CD4-positive, CD25-positive, alpha-beta regulatory T cell (primary cell): ENCODE results near the gene KPTN. TPM values are rescaled to one million over a fixed set of nuclear protein-coding genes. Genes with fewer than 3 reads are reported as not detected.

ENCODE experiments used
- ATAC-seq, 2 donors: fragments of 150-1000 bp; cut with Tn5 transposase; one replicate each; pipeline ENCODE4 v1.10.0; 2021; ENCODE audit warnings: low read depth in 2 of 2, moderate number of reproducible peaks in 2 of 2, moderate library complexity in 1 of 2
- DNase-seq, 3 donors: peaks; one replicate each; pipeline versions ENCODE4 v3.0.0 to v3.0.0-alpha.2; 2012 to 2022; ENCODE audit warnings: mixed read lengths in 1 of 3
- H3K27ac ChIP-seq: one replicate; pipeline ENCODE4 v1.7.0; 2013; ENCODE audit warnings: mild to moderate bottlenecking, low read length; ENCODE audit not compliant: insufficient read depth, poor library complexity, severe bottlenecking
- H3K27me3 ChIP-seq: one replicate; pipeline ENCODE4 v1.7.0; 2013; ENCODE audit warnings: low read length; ENCODE audit not compliant: control insufficient read depth, insufficient read depth
- H3K36me3 ChIP-seq: one replicate; pipeline ENCODE4 v1.7.0; 2013; ENCODE audit warnings: mild to moderate bottlenecking, low read length, moderate library complexity; ENCODE audit not compliant: control insufficient read depth, insufficient read depth
- H3K4me1 ChIP-seq: 2 replicates; pipeline ENCODE4 v1.7.0; 2013; ENCODE audit warnings: mild to moderate bottlenecking, low read length; ENCODE audit not compliant: insufficient read depth, control insufficient read depth, poor library complexity, severe bottlenecking
- H3K4me3 ChIP-seq: one replicate; pipeline ENCODE4 v1.7.0; 2013; ENCODE audit warnings: low read depth, mild to moderate bottlenecking, low read length, moderate library complexity
- H3K9me3 ChIP-seq, 2 experiments: 1 replicate in 1 of 2; 2 replicates in 1 of 2; pipeline ENCODE4 v1.7.0; 2013; ENCODE audit warnings: low read length in 2 of 2, mild to moderate bottlenecking in 1 of 2, moderate library complexity in 1 of 2; ENCODE audit not compliant: control insufficient read depth in 2 of 2
- H3K27ac Mint-ChIP-seq, 3 donors: one replicate each; pipeline ENCODE4 v1.8.0; 2020 to 2022; ENCODE audit warnings: mild to moderate bottlenecking in 3 of 3, mixed read lengths in 3 of 3, moderate library complexity in 2 of 3
- H3K27me3 Mint-ChIP-seq: one replicate; pipeline ENCODE4 v1.8.0; 2022; ENCODE audit warnings: mild to moderate bottlenecking, mixed read lengths
- H3K36me3 Mint-ChIP-seq: one replicate; pipeline ENCODE4 v1.8.0; 2020; ENCODE audit warnings: mixed read lengths
- H3K4me1 Mint-ChIP-seq, 4 donors: one replicate each; pipeline ENCODE4 v1.8.0; 2020 to 2022; ENCODE audit warnings: mixed read lengths in 4 of 4, mild to moderate bottlenecking in 1 of 4
- H3K4me3 Mint-ChIP-seq, 4 donors: one replicate each; pipeline ENCODE4 v1.8.0; 2020 to 2022; ENCODE audit warnings: mild to moderate bottlenecking in 4 of 4, mixed read lengths in 4 of 4, moderate library complexity in 3 of 4
- H3K9me3 Mint-ChIP-seq, 7 donors: one replicate each; pipeline ENCODE4 v1.8.0; 2020 to 2022; ENCODE audit warnings: mixed read lengths in 7 of 7, mild to moderate bottlenecking in 3 of 7, moderate library complexity in 2 of 7
- polyA plus RNA-seq, 4 donors: library from polyadenylated mRNA; unstranded; fragments of 300-500 nt; fragmentation: Illumina TruSeq; gene quantifications; one replicate each; pipeline ENCODE4 v1.2.3, GENCODE V29; 2021
- total RNA-seq: library from RNA; stranded (reverse); gene quantifications from one replicate; pipeline ENCODE4 v1.2.3, GENCODE V29; 2022

Gene KPTN
- total and polyA plus RNA-seq, 5 donors from 2014 or later = 2.7 to 6.2 (median 3.8) TPM

- no peaks in the 10 kb centered on the region for H3K4me1 ChIP-seq
- no peak overlapping the region for H3K27ac ChIP-seq
- Mint-ChIP-seq H3K4me1 (peaks cover 0 to 6% (median 3%) of the 10 kb centered on the region in 4 donors), H3K36me3 (peaks cover 12% of the 10 kb centered on the region), H3K9me3 (no peaks in the 10 kb centered on the region), H3K27ac (no peak overlapping the region), H3K27me3 (no peaks in the 10 kb centered on the region), H3K4me3 (no peak overlapping the region)
- no peak overlapping the region for H3K4me3 ChIP-seq
- H3K27me3 ChIP-seq = no peaks in the 10 kb centered on the region
- DNase-seq = no peak
- ATAC-seq = no peak
- peaks cover 43% of the 10 kb centered on the region for H3K36me3 ChIP-seq
- H3K9me3 ChIP-seq = no peaks in the 10 kb centered on the region
These were observed 8.8 kb upstream of the KPTN start for GRCh38 chr19:47492571-47493377.

GRCh38 chr19:47492137-47492533, 8.1 kb upstream of the KPTN start:
- DNase-seq = no peak
- Mint-ChIP-seq H3K4me3 (no peak overlapping the region), H3K27me3 (no peaks in the 10 kb centered on the region), H3K4me1 (peaks cover 0 to 10% (median 3%) of the 10 kb centered on the region in 4 donors), H3K27ac (no peak overlapping the region), H3K36me3 (peaks cover 12% of the 10 kb centered on the region), H3K9me3 (no peaks in the 10 kb centered on the region)
- Histone ChIP-seq H3K36me3 (peaks cover 39% of the 10 kb centered on the region), H3K4me1 (no peaks in the 10 kb centered on the region), H3K4me3 (no peak overlapping the region), H3K27me3 (no peaks in the 10 kb centered on the region), H3K27ac (no peak overlapping the region), H3K9me3 (no peaks in the 10 kb centered on the region)
- ATAC-seq = no peak

- no peak for DNase-seq
These were observed 7.5 kb upstream of the KPTN start for GRCh38 chr19:47491358-47492136.

GRCh38 chr19:47490847-47491246, 6.8 kb upstream of the KPTN start:
- no peak overlapping the region for H3K4me3 Mint-ChIP-seq
- Histone ChIP-seq H3K36me3 (peaks cover 35% of the 10 kb centered on the region), H3K4me3 (no peak overlapping the region), H3K4me1 (no peaks in the 10 kb centered on the region), H3K9me3 (no peaks in the 10 kb centered on the region), H3K27ac (no peak overlapping the region), H3K27me3 (no peaks in the 10 kb centered on the region)
- DNase-seq = no peak
- H3K36me3 Mint-ChIP-seq = peaks cover 9% of the 10 kb centered on the region
- no peaks in the 10 kb centered on the region for H3K27me3 Mint-ChIP-seq
- H3K4me1 Mint-ChIP-seq = peaks cover 0 to 16% (median 3%) of the 10 kb centered on the region in 4 donors
- no peak overlapping the region for H3K27ac Mint-ChIP-seq
- ATAC-seq = no peak
- H3K9me3 Mint-ChIP-seq = no peaks in the 10 kb centered on the region

More at GRCh38 chr19:47491358-47492136, 7.5 kb upstream of the KPTN start:
- Histone ChIP-seq H3K4me3 (no peak overlapping the region), H3K4me1 (no peaks in the 10 kb centered on the region), H3K9me3 (no peaks in the 10 kb centered on the region), H3K27ac (no peak overlapping the region), H3K27me3 (no peaks in the 10 kb centered on the region), H3K36me3 (peaks cover 39% of the 10 kb centered on the region)
- Mint-ChIP-seq H3K4me3 (no peak overlapping the region), H3K9me3 (no peaks in the 10 kb centered on the region), H3K27ac (no peak overlapping the region), H3K27me3 (no peaks in the 10 kb centered on the region), H3K4me1 (peaks cover 0 to 14% (median 3%) of the 10 kb centered on the region in 4 donors), H3K36me3 (peaks cover 9% of the 10 kb centered on the region)
- no peak for ATAC-seq

- peaks cover 9% of the 10 kb centered on the region for H3K36me3 Mint-ChIP-seq
- H3K9me3 ChIP-seq = no peaks in the 10 kb centered on the region
- peaks cover 27% of the 10 kb centered on the region for H3K36me3 ChIP-seq
- H3K4me1 Mint-ChIP-seq = peaks cover 0 to 19% (median 10%) of the 10 kb centered on the region in 4 donors
- no peaks in the 10 kb centered on the region for H3K27me3 Mint-ChIP-seq
- H3K9me3 Mint-ChIP-seq = no peaks in the 10 kb centered on the region
- H3K4me3 ChIP-seq = no peak overlapping the region
- H3K27ac ChIP-seq = no peak overlapping the region
- DNase-seq (no peak), ATAC-seq (no peak)
- H3K27me3 ChIP-seq = no peaks in the 10 kb centered on the region
- peak overlapping the region in 1 of 4 donors; percentile 38 for H3K4me3 Mint-ChIP-seq
- H3K4me1 ChIP-seq = peaks cover 4% of the 10 kb centered on the region
- peak overlapping the region in 1 of 3 donors; percentile 96 for H3K27ac Mint-ChIP-seq
These were observed 6.0 kb upstream of the KPTN start for GRCh38 chr19:47490031-47490430.

- Mint-ChIP-seq H3K27ac (no peak overlapping the region), H3K27me3 (no peaks in the 10 kb centered on the region), H3K36me3 (peaks cover 9% of the 10 kb centered on the region), H3K9me3 (no peaks in the 10 kb centered on the region), H3K4me3 (peak overlapping the region in 2 of 4 donors; percentile 22 to 38), H3K4me1 (peaks cover 0 to 26% (median 15%) of the 10 kb centered on the region in 4 donors)
- H3K27me3 ChIP-seq = no peaks in the 10 kb centered on the region
- H3K9me3 ChIP-seq = no peaks in the 10 kb centered on the region
- no peak overlapping the region for H3K27ac ChIP-seq
- peaks cover 25% of the 10 kb centered on the region for H3K36me3 ChIP-seq
- H3K4me1 ChIP-seq = peaks cover 11% of the 10 kb centered on the region
- no peak overlapping the region for H3K4me3 ChIP-seq
- ATAC-seq (no peak), DNase-seq (no peak)
These were observed 5.3 kb upstream of the KPTN start for GRCh38 chr19:47489072-47489914.
